KOPT-K1 (cell line): Measurements from ENCODE around the gene FAM78B.

ENCODE experiments used
- H3K27ac ChIP-seq: fragments of 200-600 bp; sonication (generic); 2 replicates; pipeline ENCODE4 v1.5.1; 2016; ENCODE audit warnings: antibody characterized with exemption, mild to moderate bottlenecking, low read depth, low read length; ENCODE audit not compliant: poor library complexity, severe bottlenecking
- H3K36me3 ChIP-seq: fragments of 200-600 bp; sonication (generic); 2 replicates; pipeline ENCODE4 v1.5.1; 2017; ENCODE audit warnings: antibody characterized with exemption, mild to moderate bottlenecking, low read length, moderate library complexity; ENCODE audit not compliant: insufficient read depth
- H3K9me3 ChIP-seq: fragments of 200-600 bp; sonication (generic); 2 replicates; pipeline ENCODE4 v1.5.1; 2017; ENCODE audit warnings: antibody characterized with exemption, low read length, mild to moderate bottlenecking; ENCODE audit not compliant: insufficient read depth, poor library complexity, severe bottlenecking

Gene FAM78B

DNA sequence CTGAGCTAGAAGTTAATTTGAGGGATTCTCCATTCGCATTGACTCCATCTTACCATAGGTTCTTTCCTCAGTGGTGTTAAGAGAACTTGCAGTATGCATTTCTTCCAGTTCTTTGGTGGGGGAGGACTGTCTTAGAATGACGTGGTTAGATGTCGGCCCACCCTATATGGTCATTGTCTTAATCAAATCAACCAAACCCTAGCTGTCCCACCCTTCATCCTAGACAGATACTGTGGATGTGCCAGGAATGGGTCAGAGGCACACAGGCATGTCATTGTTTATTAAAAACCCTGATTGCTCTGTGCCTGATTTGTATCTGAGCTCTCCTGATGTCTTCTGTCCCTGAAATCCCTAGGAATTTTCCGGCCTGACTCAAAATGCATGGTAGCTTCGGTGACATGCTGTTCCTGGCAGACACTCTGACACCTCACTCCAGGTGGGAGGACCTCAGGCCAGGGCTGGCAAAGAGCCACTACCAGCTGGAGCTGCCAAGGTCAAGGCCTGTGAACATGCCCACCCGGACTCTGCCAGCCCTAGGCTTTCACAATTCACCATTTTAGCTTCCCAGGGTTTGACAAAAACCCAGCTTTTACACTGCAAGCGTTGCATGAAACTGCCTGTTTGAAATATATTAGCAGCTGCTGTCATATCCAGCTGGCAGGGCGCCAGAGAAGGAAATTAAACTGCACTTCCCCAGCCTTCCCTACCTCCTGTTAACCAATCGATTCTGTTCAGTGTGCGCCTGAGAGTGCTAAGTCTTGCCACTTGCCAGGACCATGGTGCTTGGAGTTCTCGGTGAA lies 134.0 kb downstream of the FAM78B start:
- H3K36me3 ChIP-seq = no peaks in the 10 kb centered on the region
- no peaks in the 10 kb centered on the region for H3K9me3 ChIP-seq
- H3K27ac ChIP-seq = no peak overlapping the region

DNA sequence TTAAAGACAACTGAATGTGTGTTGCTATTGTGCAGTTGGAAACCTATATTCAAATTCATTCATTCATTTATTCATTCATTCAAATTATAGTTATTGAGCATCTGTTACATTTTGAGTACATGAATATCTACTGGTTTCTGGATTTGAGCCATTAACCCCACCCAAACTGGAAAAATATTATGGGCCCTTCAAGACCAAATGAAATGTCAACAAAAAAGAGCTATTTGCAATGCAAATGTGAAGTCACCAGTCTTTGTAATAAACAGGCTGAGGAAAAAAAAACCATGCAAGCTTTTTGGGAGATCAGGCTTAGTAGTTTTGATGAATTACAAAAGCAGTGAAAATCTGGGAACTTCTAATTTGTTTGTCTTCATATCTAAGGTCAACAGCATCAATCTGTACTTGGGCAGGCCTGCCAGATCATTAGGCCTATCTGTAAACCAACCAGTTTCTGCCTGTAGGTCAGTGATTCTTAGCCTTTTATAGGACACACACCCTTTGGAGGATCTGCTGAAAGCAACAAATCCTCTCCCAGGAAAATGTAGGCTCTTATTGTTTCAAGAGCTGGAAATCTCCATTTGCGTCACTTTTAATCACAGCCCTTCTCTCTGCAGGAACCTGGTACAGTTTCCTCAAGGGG lies 134.7 kb downstream of the FAM78B start:
- H3K9me3 ChIP-seq = no peaks in the 10 kb centered on the region
- H3K27ac ChIP-seq = no peak overlapping the region
- H3K36me3 ChIP-seq = no peaks in the 10 kb centered on the region

DNA sequence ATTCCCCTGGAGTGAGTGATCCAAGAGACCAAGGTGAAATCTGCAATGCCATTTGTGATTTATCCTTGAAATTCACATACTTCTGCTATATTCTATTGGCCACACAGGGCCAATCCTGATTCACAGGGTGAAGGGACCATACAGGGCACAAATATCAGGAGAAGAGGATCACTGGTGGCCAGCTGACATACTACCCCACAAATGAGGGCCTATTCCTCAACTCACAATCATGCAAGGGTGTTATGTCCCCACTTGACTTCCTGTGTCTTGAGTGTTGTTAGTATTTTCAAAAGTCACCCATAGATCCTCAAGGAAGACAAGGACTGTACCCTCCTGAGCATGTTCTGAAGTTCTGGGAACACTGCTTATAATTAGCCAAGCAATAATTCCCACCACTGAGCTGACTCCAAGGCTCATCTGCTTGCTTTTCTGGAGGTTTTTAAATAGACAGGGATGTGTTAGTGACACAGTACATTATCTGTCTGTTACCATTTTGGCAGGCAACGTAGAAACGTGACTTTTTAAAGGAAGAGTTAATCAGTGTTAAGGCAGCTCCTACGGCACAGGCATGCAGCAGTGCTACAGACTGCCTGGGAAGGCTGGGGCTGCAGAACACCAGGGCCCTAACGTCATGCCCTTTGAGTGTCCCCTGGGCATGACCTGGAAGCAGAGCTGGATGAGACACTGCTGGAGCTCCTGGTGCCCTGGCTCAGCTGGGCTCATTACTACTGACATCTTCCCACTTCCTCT lies 137.4 kb downstream of the FAM78B start:
- Histone ChIP-seq H3K36me3 (no peaks in the 10 kb centered on the region), H3K9me3 (no peaks in the 10 kb centered on the region), H3K27ac (no peak overlapping the region)

DNA sequence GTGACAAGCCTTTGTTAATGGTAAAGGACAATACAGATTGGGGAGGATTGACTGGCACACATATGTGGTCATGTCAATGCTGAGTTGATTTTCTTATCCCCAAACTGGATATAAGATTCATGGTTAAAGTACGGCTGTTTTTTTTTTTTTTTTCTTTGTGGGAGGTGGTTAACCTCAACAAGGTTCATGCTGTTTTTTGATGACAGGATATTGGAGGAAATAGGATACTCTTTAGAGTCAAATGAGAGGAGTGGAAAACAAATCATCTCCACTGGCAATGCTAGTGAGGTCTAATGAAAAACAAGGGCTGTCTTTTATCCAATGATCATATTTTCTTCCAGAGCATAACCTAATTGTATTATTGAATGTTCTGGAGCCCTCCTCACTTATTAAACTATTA lies 140.2 kb downstream of the FAM78B start:
- Histone ChIP-seq H3K36me3 (no peaks in the 10 kb centered on the region), H3K9me3 (no peaks in the 10 kb centered on the region), H3K27ac (no peak overlapping the region)

DNA sequence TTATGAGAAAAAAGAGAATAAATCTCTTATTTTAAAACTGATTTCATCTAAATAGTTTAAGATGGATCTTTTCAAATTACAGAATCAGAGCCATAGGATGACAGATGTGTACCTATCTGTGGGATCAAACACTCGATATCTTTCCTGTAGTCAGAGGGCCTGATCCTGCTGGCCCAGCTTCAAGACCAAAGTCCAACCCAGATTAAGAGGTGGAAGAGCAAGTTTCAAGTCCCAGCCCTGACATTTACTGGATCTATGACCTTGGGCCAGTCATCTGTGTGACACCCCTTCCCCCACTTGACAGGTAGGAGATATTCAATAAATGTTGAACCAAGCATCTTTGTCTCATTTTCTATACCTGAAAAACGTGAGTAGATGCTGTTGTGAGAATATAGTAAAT lies 140.7 kb downstream of the FAM78B start:
- Histone ChIP-seq H3K9me3 (no peaks in the 10 kb centered on the region), H3K36me3 (no peaks in the 10 kb centered on the region), H3K27ac (no peak overlapping the region)

DNA sequence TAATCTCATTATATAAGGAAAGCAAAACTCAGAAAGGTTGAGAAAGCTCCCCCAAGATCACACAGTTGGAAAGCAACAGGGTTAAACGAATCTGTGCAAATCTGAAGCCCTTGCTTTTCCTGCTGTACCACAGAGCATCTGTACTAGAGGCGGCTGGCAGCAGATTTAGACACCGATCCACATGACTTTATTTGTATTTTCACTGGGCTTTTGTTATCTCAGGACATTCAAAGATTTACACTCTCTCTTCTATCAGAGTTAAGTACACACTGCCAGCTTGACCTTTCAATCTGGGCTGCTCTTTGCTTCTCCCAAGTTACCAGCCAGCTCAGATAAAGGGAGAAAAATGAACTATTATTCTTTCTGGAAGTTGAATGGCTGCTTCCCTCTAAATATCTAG lies 146.6 kb downstream of the FAM78B start:
- Histone ChIP-seq H3K9me3 (no peaks in the 10 kb centered on the region), H3K36me3 (no peaks in the 10 kb centered on the region), H3K27ac (no peak overlapping the region)
